ENCODE results near the gene ITIH2.
"Not testable (repeated sequence)": the region's sequence is repeated elsewhere in the genome, so short reads cannot be mapped to it uniquely, and the experiment has no call there.

The ITIH2 gene

DNA sequence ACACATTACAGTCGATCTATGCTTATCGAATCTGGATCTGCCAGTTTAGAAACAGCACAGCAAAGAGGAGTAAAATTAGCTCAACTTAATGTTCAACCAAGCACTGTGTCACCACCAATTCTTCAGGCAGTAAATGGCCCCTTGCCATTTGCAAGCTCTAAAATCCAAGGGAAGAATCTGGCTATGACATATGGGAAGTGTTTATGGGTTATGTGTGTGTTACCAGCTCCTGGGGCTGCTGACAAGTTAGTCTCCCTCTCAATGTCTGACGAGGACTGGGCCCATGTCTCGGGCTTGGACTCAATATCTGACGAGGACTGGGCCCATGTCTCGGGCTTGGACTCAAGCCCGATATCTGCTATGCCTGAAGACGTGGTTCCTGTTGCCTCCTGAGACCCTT, 5.7 kb upstream of the ITIH2 start:
- no peak for DNase-seq (ENCODE audit: low read depth in 3 of 3)

DNA sequence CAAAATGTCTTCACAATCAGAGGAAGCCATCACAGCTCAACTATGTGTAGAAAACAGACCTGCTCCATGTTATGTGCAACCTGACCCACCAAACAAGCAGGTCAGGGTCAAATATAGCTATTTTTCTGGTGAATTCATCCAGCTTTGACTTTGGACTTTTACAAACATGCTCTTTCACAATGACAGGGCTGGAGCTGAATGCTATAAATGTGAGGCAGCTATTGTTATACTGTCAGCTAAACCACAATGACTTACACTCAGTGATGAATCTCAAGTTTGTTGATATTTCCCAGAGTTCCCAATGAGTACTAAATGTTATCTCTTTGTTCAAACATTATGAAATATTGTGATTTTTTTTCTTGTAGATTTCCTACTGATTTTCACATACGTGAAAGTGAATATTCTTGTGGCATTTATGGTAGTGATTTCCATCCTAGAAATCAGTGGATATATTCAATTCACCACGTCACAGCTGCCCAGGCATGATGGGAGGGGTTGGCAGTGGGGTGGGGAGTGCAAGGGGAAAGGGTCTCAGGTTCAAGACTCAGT, 2.5 kb upstream of the ITIH2 start:
- DNase-seq (ENCODE audit: low read depth in 3 of 3) = no peak

GRCh38 chr10:7701158-7701742, 1.9 kb upstream of the ITIH2 start:
- DNase-seq (ENCODE audit: low read depth in 3 of 3) = no peak

DNA sequence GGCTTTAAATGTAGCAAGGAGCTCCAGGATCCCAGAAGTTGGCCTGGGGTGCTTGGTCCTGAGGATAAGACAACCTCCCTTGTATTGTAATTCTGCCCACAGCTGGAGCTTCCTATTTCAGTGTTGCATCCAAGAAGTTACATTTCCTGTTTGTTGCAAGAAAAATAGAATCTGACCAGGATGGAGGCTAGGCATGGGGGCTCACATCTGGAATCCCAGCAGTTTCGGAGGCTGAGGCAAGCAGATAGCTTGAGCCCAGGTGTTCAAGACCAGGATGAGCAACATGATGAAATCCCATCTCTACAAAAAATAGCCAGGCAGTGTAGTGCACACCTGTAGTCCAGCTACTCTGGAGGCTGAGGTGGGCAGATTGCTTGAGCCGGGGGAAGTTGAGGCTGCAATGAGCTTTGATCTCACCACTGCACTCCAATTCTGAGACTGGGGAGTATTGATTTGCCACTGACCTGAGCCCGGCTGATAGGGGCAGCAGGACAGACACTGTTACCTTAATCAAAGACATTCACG, 766 bp upstream of the ITIH2 start:
- no peak for DNase-seq (ENCODE audit: low read depth in 3 of 3)

- no peak for DNase-seq (ENCODE audit: low read depth in 3 of 3)
Measured at GRCh38 chr10:7704071-7705016, 1.2 kb downstream of the ITIH2 start.

DNA sequence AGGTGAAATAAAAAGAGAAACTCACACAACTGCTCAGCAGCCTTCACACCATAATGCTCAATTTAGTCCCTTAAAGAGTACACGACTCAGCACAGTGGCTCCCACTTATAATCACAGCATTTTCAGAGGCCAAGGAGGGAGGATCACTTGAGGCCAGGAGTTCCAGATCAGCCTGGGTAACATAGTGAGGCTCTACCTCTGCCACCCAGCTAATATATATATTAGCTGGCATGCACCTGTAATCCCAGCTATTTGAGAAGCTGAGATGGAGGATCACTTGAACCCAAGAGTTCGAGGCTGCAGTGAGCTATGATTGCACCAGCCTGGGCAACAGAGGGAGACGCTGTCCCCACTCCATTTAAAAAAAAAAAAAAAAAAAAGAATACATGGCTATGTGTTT, 2.2 kb downstream of the ITIH2 start:
- no peak for DNase-seq (ENCODE audit: low read depth in 3 of 3)

- no peak for DNase-seq (ENCODE audit: low read depth in 3 of 3)
Measured at GRCh38 chr10:7706534-7707073, 3.5 kb downstream of the ITIH2 start.

DNA sequence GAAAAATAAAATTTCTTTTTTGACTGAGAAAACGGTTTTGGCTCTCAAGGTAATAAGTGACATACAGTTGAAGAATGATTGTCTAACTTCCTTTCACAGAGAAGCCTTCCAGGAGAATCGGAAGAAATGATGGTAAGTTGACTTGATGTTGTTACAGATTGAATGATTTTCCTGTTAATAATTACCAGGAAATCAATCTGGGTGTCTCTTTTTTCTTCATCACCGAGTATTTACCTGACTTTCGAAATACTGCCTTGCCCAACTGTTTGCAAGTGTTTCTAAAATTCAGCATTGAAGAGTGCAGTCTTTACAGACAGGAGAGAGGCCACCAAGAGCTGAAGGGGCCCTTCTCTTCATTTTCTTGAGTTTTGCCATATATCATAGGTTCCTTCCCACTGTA, 4.0 kb downstream of the ITIH2 start:
- DNase-seq (ENCODE audit: low read depth in 3 of 3) = no peak

- no peak for DNase-seq (ENCODE audit: low read depth in 3 of 3)
Measured at GRCh38 chr10:7707858-7708622, 4.9 kb downstream of the ITIH2 start.

DNA sequence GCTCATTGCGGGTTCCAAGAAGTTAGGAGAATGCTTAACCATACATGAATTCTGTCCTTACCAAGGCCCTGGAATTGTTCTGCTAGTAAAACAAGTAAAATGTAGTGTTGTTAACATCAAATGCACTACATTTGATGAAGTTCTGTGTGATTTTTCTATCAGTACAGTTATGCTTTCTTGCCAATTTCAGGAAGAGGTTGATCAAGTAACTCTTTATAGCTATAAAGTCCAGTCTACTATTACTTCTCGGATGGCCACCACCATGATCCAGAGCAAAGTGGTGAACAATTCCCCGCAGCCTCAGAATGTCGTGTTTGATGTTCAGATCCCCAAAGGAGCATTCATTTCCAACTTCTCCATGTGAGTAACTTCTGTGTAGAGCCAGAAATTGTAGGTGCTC, 5.7 kb downstream of the ITIH2 start:
- no peak for DNase-seq (ENCODE audit: low read depth in 3 of 3)

DNA sequence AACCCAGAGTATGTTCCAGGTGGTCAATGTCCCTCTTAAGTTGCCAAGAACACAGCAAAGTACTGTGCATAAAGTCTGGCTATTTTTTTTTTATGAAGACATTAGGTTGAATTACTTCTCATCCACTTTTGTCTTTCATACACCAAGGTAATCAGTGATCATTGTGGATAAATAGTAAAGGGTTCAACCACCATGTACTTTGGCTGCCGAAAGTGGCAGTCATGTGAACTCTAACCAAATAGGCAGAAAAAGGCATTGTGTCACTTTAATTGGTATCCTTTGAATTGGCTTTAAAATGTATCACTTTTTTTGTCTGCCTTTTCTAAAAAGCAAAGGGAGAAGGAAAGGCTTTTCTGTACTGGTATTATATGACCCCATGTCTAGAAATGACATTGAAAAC, 7.3 kb downstream of the ITIH2 start:
- DNase-seq (ENCODE audit: low read depth in 3 of 3) = no peak

- DNase-seq (ENCODE audit: low read depth in 3 of 3) = not testable (repeated sequence)
Measured at GRCh38 chr10:7711075-7711474, 8.0 kb downstream of the ITIH2 start.

GRCh38 chr10:7715515-7715914, 12.4 kb downstream of the ITIH2 start:
- DNase-seq (ENCODE audit: low read depth in 3 of 3) = no peak

DNA sequence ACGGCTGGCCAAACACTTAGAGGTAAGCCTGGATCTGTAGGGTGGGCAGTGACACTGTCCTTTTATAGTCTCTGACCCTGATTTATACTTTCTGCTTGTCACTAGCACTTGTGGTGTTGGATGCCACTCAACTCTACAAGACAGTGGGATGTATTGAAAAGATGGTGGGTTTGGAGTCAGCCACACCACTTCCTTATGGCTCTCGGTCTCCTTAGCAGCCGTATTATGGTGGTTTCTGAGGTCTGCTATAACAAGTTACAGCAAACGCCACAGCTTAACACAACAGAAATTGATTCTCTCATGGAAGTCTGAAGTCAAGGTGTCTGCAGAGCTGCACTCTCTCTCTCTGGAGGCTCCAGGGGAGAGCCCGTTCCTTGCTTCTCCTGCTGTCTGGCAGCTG, 14.7 kb downstream of the ITIH2 start:
- no peak for DNase-seq (ENCODE audit: low read depth in 3 of 3)

- no peak for DNase-seq (ENCODE audit: low read depth in 3 of 3)
Measured at GRCh38 chr10:7718685-7719084, 15.6 kb downstream of the ITIH2 start.

GRCh38 chr10:7720478-7720877, 17.4 kb downstream of the ITIH2 start:
- DNase-seq (ENCODE audit: low read depth in 3 of 3) = no peak

GRCh38 chr10:7722927-7723529, 19.9 kb downstream of the ITIH2 start:
- DNase-seq (ENCODE audit: low read depth in 3 of 3) = no peak

DNA sequence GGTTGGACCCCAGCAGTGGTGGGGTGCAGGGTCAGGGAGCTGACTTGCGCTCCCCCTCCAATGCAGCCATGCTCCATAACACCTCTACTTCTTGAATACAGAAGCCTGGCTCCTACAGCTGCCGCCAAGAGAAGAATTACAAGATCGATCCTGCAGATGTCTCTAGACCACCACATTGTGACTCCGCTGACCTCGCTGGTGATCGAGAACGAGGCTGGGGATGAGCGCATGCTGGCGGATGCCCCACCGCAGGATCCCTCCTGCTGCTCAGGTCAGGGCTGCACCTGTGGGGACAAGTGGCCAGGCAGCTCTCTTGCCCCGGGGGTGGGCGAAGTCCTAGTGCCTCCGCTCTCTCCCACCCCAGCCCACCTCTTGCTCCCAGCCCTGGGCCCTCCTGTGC, 31.7 kb downstream of the ITIH2 start:
- DNase-seq (ENCODE audit: low read depth in 3 of 3) = no peak

GRCh38 chr10:7738536-7739407, 35.7 kb downstream of the ITIH2 start:
- no peak for DNase-seq (ENCODE audit: low read depth in 3 of 3)

DNA sequence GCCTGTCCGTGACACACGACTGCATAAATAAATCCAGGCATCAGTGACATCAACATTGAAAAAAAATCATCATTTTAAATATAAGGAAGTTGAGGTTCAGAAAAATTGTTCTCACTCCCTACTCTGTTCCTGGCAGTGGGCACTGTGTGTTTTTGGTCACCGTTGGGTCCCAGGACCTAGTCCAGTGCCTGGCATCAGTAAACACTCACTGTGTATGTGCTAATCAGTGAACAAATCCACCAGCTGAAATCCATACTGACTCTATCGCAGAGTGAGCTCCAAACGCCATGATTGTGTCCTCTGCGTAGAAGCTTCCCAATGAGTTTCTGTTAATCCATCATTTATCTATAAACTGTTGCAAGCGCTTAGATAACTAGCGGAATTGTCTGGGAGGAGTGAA, 41.2 kb downstream of the ITIH2 start:
- DNase-seq (ENCODE audit: low read depth in 3 of 3) = no peak

Data from stimulated activated CD4-positive, alpha-beta T cell treated with anti-CD3 and anti-CD28 coated beads, TNF-alpha, amount 100 ng/mL, for 48 hours (primary cell).